Tibial nerve (tissue), 4 donors: ENCODE results near the gene CDCA8. TPM values are rescaled to one million over a fixed set of nuclear protein-coding genes. Genes with fewer than 3 reads are reported as not detected.

Source experiments
- DNase-seq, 2 donors: peaks; one replicate each; pipeline ENCODE4 v3.0.0-alpha.2; 2019; ENCODE audit warnings: low spot score in 2 of 2
- H3K27ac ChIP-seq, 4 donors: fragments of 200-600 bp; sonication (generic) in 3 of 4; one replicate each; pipeline ENCODE4 v1.5.1; 2017 to 2019; ENCODE audit warnings: mild to moderate bottlenecking in 1 of 4
- H3K27me3 ChIP-seq, 2 donors: fragments of 200-600 bp; sonication (generic) in 1 of 2; one replicate each; pipeline versions ENCODE4 v1.5.1 to v1.6.0; 2017 to 2019
- H3K36me3 ChIP-seq, 3 donors: fragments of 200-600 bp; sonication (generic); one replicate each; pipeline ENCODE4 v1.5.1; 2018 to 2019
- H3K4me1 ChIP-seq, 4 donors: fragments of 200-600 bp; sonication (generic) in 3 of 4; one replicate each; pipeline ENCODE4 v1.5.1; 2017 to 2019
- H3K4me3 ChIP-seq, 4 donors: fragments of 200-600 bp; sonication (generic) in 3 of 4; one replicate each; pipeline ENCODE4 v1.5.1; 2017 to 2019; ENCODE audit warnings: mild to moderate bottlenecking in 1 of 4, moderate library complexity in 1 of 4
- H3K9me3 ChIP-seq, 4 donors: fragments of 200-600 bp; sonication (generic) in 3 of 4; one replicate each; pipeline ENCODE4 v1.5.1; 2017 to 2019
- CTCF ChIP-seq, 5 experiments: fragments of 200-600 bp in 3 of 5; fragments of 450-650 bp in 2 of 5; sonication (generic) in 3 of 5; IDR thresholded peaks; one replicate each; pipeline ENCODE4 v1.5.1; 2016 to 2019; ENCODE audit warnings: antibody characterized with exemption in 5 of 5, mild to moderate bottlenecking in 3 of 5, moderate library complexity in 2 of 5
- EP300 ChIP-seq, 2 donors: sonication (generic); formaldehyde crosslinking; IDR thresholded peaks; one replicate each; pipeline ENCODE4 v1.6.1; 2017; ENCODE audit warnings: antibody characterized with exemption in 2 of 2, mild to moderate bottlenecking in 1 of 2
- POLR2A ChIP-seq, 2 donors: fragments of 450-650 bp; IDR thresholded peaks; one replicate each; pipeline ENCODE4 v1.6.1; 2017; ENCODE audit warnings: antibody characterized with exemption in 2 of 2, mild to moderate bottlenecking in 2 of 2, moderate library complexity in 2 of 2
- WGBS, 2 donors: methylation state at CpG; one replicate each; pipeline ENCODE4 v1.1.5; 2018; 5-methylcytosine and 5-hydroxymethylcytosine counted together
- total RNA-seq, 4 donors: library from RNA; depleted of rRNA; stranded (reverse); fragments of >200 nt; gene quantifications; one replicate each; pipeline ENCODE4 v1.1.0, GENCODE V29; 2016

CDCA8 gene
- total RNA-seq, 4 donors from 2014 or later: 0.66 to 0.98 (median 0.90) TPM; not detected in 1

DNA sequence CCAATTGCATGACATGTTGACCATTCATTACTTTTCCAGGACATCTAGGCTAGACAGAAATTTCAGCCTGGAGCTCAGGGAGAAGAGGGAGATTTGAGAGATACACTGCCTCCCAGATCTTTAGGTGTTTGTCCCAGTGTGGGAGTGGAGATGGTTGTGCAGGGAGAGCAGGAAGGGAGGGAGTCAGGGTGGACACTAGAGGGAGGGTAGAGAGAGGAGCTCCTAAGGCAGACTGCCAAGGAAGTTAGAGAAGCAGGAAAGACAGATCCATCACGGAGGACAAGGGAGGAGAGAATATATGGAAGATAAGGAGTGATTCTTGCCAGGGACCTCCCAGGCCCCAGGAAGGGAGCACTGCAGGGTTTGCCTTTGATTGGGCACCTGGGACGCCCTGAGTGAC lies 8.7 kb downstream of the CDCA8 start:
- H3K27ac ChIP-seq: no peak overlapping the region
- no peak for TF ChIP-seq CTCF (IDR thresholded peaks at IDR 0.05)
- TF ChIP-seq EP300 (IDR thresholded peaks at IDR 0.05): no peak
- TF ChIP-seq POLR2A (IDR thresholded peaks at IDR 0.05): no peak
- H3K4me3 ChIP-seq: no peak overlapping the region
- H3K36me3 ChIP-seq: peaks cover 0 to 6% (median 0%) of the 10 kb centered on the region in 3 donors
- WGBS, 2 donors: 73 to 74% methylated on average over 2 of the region's 2 CpGs
- no peaks in the 10 kb centered on the region for H3K4me1 ChIP-seq
- DNase-seq: no peak
- no peaks in the 10 kb centered on the region for H3K9me3 ChIP-seq
- H3K27me3 ChIP-seq: no peaks in the 10 kb centered on the region

- TF ChIP-seq EP300 (IDR thresholded peaks at IDR 0.05) (no peak), POLR2A (IDR thresholded peaks at IDR 0.05) (no peak), CTCF (IDR thresholded peaks at IDR 0.05) (no peak)
- Histone ChIP-seq H3K4me3 (no peak overlapping the region), H3K27me3 (no peaks in the 10 kb centered on the region), H3K9me3 (no peaks in the 10 kb centered on the region), H3K4me1 (no peaks in the 10 kb centered on the region), H3K36me3 (peaks cover 0 to 20% (median 0%) of the 10 kb centered on the region in 3 donors), H3K27ac (no peak overlapping the region)
- WGBS, 2 donors: 89 to 97% methylated on average over 14 of the region's 14 CpGs
- no peak for DNase-seq
These were observed 10.7 kb downstream of the CDCA8 start for GRCh38 chr1:37703061-37703460.

DNA sequence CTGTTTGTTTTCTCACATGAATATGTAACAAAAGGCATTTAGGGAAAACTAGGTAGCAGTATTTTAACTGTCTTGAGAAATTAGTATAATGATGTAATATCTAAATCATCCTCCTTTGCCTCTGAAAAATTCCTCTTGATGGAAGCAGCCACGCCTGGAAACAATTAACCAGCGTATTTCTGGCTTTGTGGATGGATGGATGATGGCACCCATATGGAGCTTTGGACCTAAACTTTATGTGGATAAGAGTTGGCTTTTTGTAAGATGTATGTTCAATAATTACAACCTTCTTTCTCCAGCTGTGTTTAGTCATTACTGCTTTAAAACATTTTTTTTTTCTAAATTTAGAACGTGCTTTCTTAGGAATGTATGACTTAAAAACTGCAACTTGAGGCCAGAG lies 12.7 kb downstream of the CDCA8 start:
- no peak for TF ChIP-seq POLR2A (IDR thresholded peaks at IDR 0.05)
- Histone ChIP-seq H3K36me3 (peaks cover 0 to 31% (median 4%) of the 10 kb centered on the region in 3 donors), H3K4me1 (no peaks in the 10 kb centered on the region), H3K27me3 (no peaks in the 10 kb centered on the region), H3K9me3 (no peaks in the 10 kb centered on the region), H3K4me3 (no peak overlapping the region), H3K27ac (no peak overlapping the region)
- 74 to 77% methylated on average over 3 of the region's 3 CpGs for WGBS, 2 donors
- no peak for DNase-seq

GRCh38 chr1:37705399-37705798 lies 13.1 kb downstream of the CDCA8 start:
- H3K9me3 ChIP-seq: no peaks in the 10 kb centered on the region
- no peak overlapping the region for H3K4me3 ChIP-seq
- H3K27ac ChIP-seq: no peak overlapping the region
- WGBS, 2 donors: 79 to 86% methylated on average over 8 of the region's 8 CpGs
- H3K27me3 ChIP-seq: no peaks in the 10 kb centered on the region
- DNase-seq: no peak
- TF ChIP-seq CTCF (IDR thresholded peaks at IDR 0.05): no peak
- no peaks in the 10 kb centered on the region for H3K4me1 ChIP-seq
- H3K36me3 ChIP-seq: peaks cover 0 to 31% (median 4%) of the 10 kb centered on the region in 3 donors

DNA sequence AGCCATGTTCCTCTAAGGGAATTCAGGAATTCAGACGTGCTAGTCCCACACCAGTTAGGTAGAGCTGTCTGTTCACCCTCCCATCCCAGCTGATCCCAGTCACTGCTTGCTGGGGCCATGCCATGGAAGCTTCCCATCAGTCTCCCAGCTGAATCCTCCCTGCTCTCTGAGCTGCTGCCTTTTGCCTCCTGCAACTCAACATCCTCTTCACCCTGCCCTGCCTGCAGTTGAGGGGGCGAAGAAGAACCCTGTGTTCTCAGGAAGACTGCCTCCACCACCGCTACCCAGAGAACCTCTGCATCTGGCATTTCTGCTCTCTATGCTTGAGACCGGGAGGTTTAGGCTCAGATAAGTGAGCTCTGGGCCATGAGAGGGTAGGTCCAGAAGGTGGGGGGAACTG lies 16.2 kb downstream of the CDCA8 start:
- Histone ChIP-seq H3K4me3 (no peak overlapping the region), H3K4me1 (no peaks in the 10 kb centered on the region), H3K27ac (no peak overlapping the region), H3K27me3 (no peaks in the 10 kb centered on the region), H3K36me3 (peaks cover 0 to 25% (median 4%) of the 10 kb centered on the region in 3 donors), H3K9me3 (no peaks in the 10 kb centered on the region)
- WGBS, 2 donors: 91 to 92% methylated on average over 4 of the region's 4 CpGs
- DNase-seq: no peak
- TF ChIP-seq CTCF (IDR thresholded peaks at IDR 0.05): no peak
- no peak for TF ChIP-seq POLR2A (IDR thresholded peaks at IDR 0.05)
- no peak for TF ChIP-seq EP300 (IDR thresholded peaks at IDR 0.05)

- Histone ChIP-seq H3K4me1 (no peaks in the 10 kb centered on the region), H3K27me3 (peaks cover 0 to 5% of the 10 kb centered on the region in 2 donors), H3K9me3 (no peaks in the 10 kb centered on the region), H3K36me3 (no peaks in the 10 kb centered on the region), H3K4me3 (no peak overlapping the region), H3K27ac (no peak overlapping the region)
- TF ChIP-seq POLR2A (IDR thresholded peaks at IDR 0.05) (no peak), EP300 (IDR thresholded peaks at IDR 0.05) (no peak), CTCF (IDR thresholded peaks at IDR 0.05) (no peak)
- DNase-seq: no peak
- 75 to 84% methylated on average over 7 to 8 of the region's 8 CpGs for WGBS, 2 donors
These were observed 21.9 kb downstream of the CDCA8 start for GRCh38 chr1:37714226-37714625.
